CD4-positive, alpha-beta T cell (primary cell): ENCODE data around the gene CAMTA1. TPM values are rescaled to one million over a fixed set of nuclear protein-coding genes. Genes with fewer than 3 reads are reported as not detected.

Experiments
- ATAC-seq: fragments of 200-7000 bp; cut with Tn5 transposase; one replicate; pipeline ENCODE4 v1.10.0; 2022; ENCODE audit warnings: mild to moderate bottlenecking; ENCODE audit not compliant: poor library complexity
- CTCF ChIA-PET: fragments of 350-600 bp; sonication (Branson Sonifier 250); formaldehyde crosslinking; loops from one replicate; lab custom pipeline; 2021; ENCODE audit warnings: antibody characterized with exemption, inconsistent platforms; lab: Charles Lee
- POLR2A ChIA-PET: fragments of 350-600 bp; sonication (Branson Sonifier 250); formaldehyde crosslinking; loops from one replicate; lab custom pipeline; 2021; ENCODE audit warnings: antibody characterized with exemption, inconsistent platforms; lab: Charles Lee
- DNase-seq, 14 experiments: peaks; one replicate each; pipeline ENCODE4 v3.0.0-alpha.2; 2013 to 2020; ENCODE audit warnings: mixed read lengths in 2 of 14
- H3K27ac ChIP-seq, 2 donors: one replicate each; pipeline versions ENCODE4 v1.5.1 to v1.7.0; 2013; ENCODE audit warnings: low read length in 2 of 2, low read depth in 1 of 2, mild to moderate bottlenecking in 1 of 2
- H3K27me3 ChIP-seq, 2 experiments: 1 replicate in 1 of 2; 2 replicates in 1 of 2; pipeline versions ENCODE4 v1.6.1 to v1.7.0; 2013; ENCODE audit warnings: low read length in 2 of 2, control low read depth in 1 of 2, mild to moderate bottlenecking in 1 of 2, moderate library complexity in 1 of 2; ENCODE audit not compliant: insufficient read depth in 2 of 2, control insufficient read depth in 1 of 2
- H3K36me3 ChIP-seq: one replicate; pipeline ENCODE4 v1.6.1; 2013; ENCODE audit warnings: low read length, control low read depth; ENCODE audit not compliant: insufficient read depth
- H3K4me1 ChIP-seq: one replicate; pipeline ENCODE4 v1.6.1; 2013; ENCODE audit warnings: low read length, control low read depth; ENCODE audit not compliant: insufficient read depth
- H3K4me3 ChIP-seq: one replicate; pipeline ENCODE4 v1.5.1; 2013; ENCODE audit warnings: mild to moderate bottlenecking, low read length, moderate library complexity
- H3K9me3 ChIP-seq, 2 experiments: 1 replicate in 1 of 2; 2 replicates in 1 of 2; pipeline versions ENCODE4 v1.6.1 to v1.7.0; 2013; ENCODE audit warnings: low read length in 2 of 2, mild to moderate bottlenecking in 2 of 2, control low read depth in 1 of 2, moderate library complexity in 1 of 2; ENCODE audit not compliant: control insufficient read depth in 1 of 2, insufficient read depth in 1 of 2
- H3K27ac Mint-ChIP-seq: one replicate; pipeline ENCODE4 v1.8.0; 2020; ENCODE audit warnings: mixed read lengths
- H3K27me3 Mint-ChIP-seq: one replicate; pipeline ENCODE4 v1.8.0; 2021; ENCODE audit warnings: mixed read lengths
- H3K36me3 Mint-ChIP-seq: one replicate; pipeline ENCODE4 v1.8.0; 2021; ENCODE audit warnings: low read depth, mixed read lengths
- H3K4me1 Mint-ChIP-seq: one replicate; pipeline ENCODE4 v1.8.0; 2021; ENCODE audit warnings: low read depth, mixed read lengths
- H3K4me3 Mint-ChIP-seq: one replicate; pipeline ENCODE4 v1.8.0; 2020; ENCODE audit warnings: mild to moderate bottlenecking, mixed read lengths
- H3K9me3 Mint-ChIP-seq: one replicate; pipeline ENCODE4 v1.8.0; 2020; ENCODE audit warnings: mixed read lengths
- intact Hi-C, 2 experiments: fragments of 100-400 bp; cut with DNase I in 1 of 2; cut with micrococcal nuclease in 1 of 2; formaldehyde crosslinking; loops; one replicate each; pipeline versions ENCODE4 v1.15.1 to v1.9.0; 2023 to 2025; cut with DNase I, micrococcal nuclease
- total RNA-seq, 174 experiments: library from RNA in 2 of 174; stranded (reverse) in 2 of 174; gene quantifications; one replicate each; pipeline ENCODE4 v1.2.3 and lab custom pipeline; 2021 to 2026
- TF ChIP-seq, protein P1 (sequence below): fragments of 200-600 bp; IDR thresholded peaks from one replicate; pipeline ENCODE4 v1.8.0; 2022; ENCODE audit warnings: antibody characterized with exemption, mild to moderate bottlenecking

The CAMTA1 gene
- total RNA-seq, 2 experiments from 2014 or later: 38.6 to 39.3 TPM

DNA sequence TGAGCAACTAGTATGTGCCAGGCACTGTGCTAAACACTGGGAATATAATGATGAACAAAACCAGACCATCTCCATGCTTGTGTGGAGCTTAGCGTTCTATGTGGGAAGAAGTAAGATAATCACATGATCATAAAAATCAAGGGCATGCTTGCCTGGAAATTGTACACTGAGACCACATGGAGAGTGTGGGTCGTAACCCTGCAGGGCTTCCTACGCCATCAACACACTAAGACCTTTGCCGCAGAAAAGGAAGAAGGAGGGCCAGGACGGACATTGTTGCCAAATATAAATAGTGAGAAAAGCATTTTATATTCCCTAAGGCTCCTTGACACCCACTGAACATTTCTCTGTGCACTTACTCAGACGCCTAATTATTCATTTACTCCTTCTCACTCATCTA is 597.7 kb downstream of the CAMTA1 start:
- ChIA-PET POLR2A (no interaction called here), CTCF (no interaction called here)
- Mint-ChIP-seq H3K4me3 (no peak overlapping the region), H3K27ac (no peak overlapping the region), H3K4me1 (no peaks in the 10 kb centered on the region), H3K36me3 (no peaks in the 10 kb centered on the region), H3K9me3 (no peaks in the 10 kb centered on the region), H3K27me3 (peaks cover 8% of the 10 kb centered on the region)
- intact Hi-C loops: no loop called here
- Histone ChIP-seq H3K27me3 (peaks cover 0 to 3% of the 10 kb centered on the region in 2 experiments), H3K36me3 (no peaks in the 10 kb centered on the region), H3K4me1 (no peaks in the 10 kb centered on the region), H3K27ac (no peak overlapping the region), H3K9me3 (no peaks in the 10 kb centered on the region), H3K4me3 (no peak overlapping the region)
- ATAC-seq: no peak
- TF ChIP-seq, protein P1, sequence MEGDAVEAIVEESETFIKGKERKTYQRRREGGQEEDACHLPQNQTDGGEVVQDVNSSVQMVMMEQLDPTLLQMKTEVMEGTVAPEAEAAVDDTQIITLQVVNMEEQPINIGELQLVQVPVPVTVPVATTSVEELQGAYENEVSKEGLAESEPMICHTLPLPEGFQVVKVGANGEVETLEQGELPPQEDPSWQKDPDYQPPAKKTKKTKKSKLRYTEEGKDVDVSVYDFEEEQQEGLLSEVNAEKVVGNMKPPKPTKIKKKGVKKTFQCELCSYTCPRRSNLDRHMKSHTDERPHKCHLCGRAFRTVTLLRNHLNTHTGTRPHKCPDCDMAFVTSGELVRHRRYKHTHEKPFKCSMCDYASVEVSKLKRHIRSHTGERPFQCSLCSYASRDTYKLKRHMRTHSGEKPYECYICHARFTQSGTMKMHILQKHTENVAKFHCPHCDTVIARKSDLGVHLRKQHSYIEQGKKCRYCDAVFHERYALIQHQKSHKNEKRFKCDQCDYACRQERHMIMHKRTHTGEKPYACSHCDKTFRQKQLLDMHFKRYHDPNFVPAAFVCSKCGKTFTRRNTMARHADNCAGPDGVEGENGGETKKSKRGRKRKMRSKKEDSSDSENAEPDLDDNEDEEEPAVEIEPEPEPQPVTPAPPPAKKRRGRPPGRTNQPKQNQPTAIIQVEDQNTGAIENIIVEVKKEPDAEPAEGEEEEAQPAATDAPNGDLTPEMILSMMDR: no peak
- no peak for DNase-seq

DNA sequence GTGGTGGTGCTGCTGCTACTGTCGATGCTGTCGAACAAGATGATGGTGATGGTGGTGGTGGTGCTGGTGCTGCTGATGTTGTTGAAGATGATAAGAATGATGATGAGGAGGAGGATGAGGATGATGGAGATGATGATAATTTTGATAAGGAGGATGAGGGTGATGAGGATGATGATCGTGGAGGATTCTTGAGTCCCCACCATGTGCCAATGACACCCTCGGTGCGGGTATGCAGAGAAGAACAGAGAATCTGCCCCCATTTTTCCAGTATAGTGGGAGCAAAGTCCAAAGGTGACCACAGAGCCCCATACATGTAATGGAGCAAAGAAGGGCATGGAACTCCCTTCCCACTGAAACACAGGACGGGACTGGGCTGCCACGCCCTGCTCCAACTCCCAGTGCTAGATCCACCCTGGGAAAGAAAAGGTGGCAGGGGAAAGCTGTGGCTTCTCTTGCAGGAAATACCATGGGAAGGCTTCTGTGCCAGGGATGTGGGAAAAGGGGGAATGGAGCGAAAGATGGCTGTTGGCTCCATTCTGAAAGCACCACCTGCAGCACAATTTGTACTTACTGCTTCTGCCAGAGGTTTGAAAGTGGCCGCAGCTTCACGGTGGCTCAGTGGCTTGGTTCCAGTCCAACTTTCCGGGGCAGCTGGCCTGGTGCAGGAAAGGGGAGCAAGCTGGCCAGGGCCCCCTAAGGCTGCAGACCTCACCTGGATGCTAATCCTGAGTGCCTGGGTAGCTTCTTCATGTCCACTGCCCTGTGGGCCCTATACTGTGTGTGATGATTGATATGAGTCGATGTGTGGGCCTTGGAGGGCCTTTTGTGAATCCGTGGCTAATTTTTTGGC is 598.6 kb downstream of the CAMTA1 start:
- Histone ChIP-seq H3K4me3 (no peak overlapping the region), H3K9me3 (no peaks in the 10 kb centered on the region), H3K27ac (no peak overlapping the region), H3K27me3 (peaks cover 0 to 3% of the 10 kb centered on the region in 2 experiments), H3K36me3 (no peaks in the 10 kb centered on the region), H3K4me1 (no peaks in the 10 kb centered on the region)
- Mint-ChIP-seq H3K27ac (no peak overlapping the region), H3K9me3 (no peaks in the 10 kb centered on the region), H3K4me3 (no peak overlapping the region), H3K4me1 (no peaks in the 10 kb centered on the region), H3K27me3 (peaks cover 5% of the 10 kb centered on the region), H3K36me3 (no peaks in the 10 kb centered on the region)
- no peak for ATAC-seq
- POLR2A ChIA-PET: no interaction called here
- intact Hi-C loops: no loop called here
- TF ChIP-seq, protein P1: no peak
- CTCF ChIA-PET: no interaction called here
- DNase-seq: no peak

DNA sequence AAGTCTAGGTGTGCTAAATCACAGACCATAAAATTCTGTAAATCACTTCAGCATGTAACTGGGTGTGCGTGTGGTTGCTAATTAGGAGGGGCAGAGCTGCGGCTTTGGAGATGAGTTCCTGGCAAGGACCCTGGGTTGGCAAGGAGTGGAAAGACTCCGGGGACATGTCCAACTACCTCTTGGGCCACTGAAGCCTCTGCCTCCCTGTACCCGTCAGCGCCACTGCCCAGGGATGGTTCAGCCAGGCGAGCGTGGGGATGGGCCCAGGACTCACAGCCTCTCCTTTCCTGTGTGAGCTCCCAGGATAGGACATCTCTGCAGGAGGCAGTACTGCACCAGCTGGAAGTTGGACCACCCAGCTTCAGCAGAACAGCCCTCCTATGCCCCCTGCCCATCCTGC is 599.4 kb downstream of the CAMTA1 start:
- Mint-ChIP-seq H3K4me1 (no peaks in the 10 kb centered on the region), H3K9me3 (no peaks in the 10 kb centered on the region), H3K36me3 (no peaks in the 10 kb centered on the region), H3K27ac (no peak overlapping the region), H3K27me3 (peaks cover 5% of the 10 kb centered on the region), H3K4me3 (no peak overlapping the region)
- H3K36me3 ChIP-seq: no peaks in the 10 kb centered on the region
- TF ChIP-seq, protein P1: no peak
- ChIA-PET CTCF (no interaction called here), POLR2A (no interaction called here)
- H3K4me3 ChIP-seq: no peak overlapping the region
- H3K27me3 ChIP-seq: peaks cover 0 to 1% of the 10 kb centered on the region in 2 experiments
- intact Hi-C loops: no loop called here
- no peak for ATAC-seq
- no peaks in the 10 kb centered on the region for H3K4me1 ChIP-seq
- no peak for DNase-seq
- H3K27ac ChIP-seq: no peak overlapping the region
- H3K9me3 ChIP-seq: no peaks in the 10 kb centered on the region
